LNCaP clone FGC (cell line): Measurements from ENCODE around the gene SUSD6.
A peak's percentile ranks its signal among the peaks of the same experiment; 100 is the strongest.

Experiments used
- DNase-seq: peaks from one replicate; pipeline ENCODE4 v3.0.0-alpha.2; 2011; ENCODE audit warnings: low read depth
- H3K4me3 ChIP-seq: 2 replicates; pipeline ENCODE4 v1.5.1; 2011; ENCODE audit warnings: mild to moderate bottlenecking, low read depth, low read length, control low read depth
- TF ChIP-seq, protein P1 (sequence below): IDR thresholded peaks from 2 replicates; pipeline ENCODE4 v1.5.1; 2012; ENCODE audit warnings: mild to moderate bottlenecking; ENCODE audit not compliant: control insufficient read depth, insufficient read depth; ENCODE audit errors: extremely low read depth

SUSD6 gene

GRCh38 chr14:69613312-69614073, 2.1 kb downstream of the SUSD6 start:
- H3K4me3 ChIP-seq, result peak overlapping the region; percentile 80; the same call in 1 of the 2 replicates
- DNase-seq, result no peak
- TF ChIP-seq, protein P1, sequence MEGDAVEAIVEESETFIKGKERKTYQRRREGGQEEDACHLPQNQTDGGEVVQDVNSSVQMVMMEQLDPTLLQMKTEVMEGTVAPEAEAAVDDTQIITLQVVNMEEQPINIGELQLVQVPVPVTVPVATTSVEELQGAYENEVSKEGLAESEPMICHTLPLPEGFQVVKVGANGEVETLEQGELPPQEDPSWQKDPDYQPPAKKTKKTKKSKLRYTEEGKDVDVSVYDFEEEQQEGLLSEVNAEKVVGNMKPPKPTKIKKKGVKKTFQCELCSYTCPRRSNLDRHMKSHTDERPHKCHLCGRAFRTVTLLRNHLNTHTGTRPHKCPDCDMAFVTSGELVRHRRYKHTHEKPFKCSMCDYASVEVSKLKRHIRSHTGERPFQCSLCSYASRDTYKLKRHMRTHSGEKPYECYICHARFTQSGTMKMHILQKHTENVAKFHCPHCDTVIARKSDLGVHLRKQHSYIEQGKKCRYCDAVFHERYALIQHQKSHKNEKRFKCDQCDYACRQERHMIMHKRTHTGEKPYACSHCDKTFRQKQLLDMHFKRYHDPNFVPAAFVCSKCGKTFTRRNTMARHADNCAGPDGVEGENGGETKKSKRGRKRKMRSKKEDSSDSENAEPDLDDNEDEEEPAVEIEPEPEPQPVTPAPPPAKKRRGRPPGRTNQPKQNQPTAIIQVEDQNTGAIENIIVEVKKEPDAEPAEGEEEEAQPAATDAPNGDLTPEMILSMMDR, result no peak

GRCh38 chr14:69614592-69614991, 3.2 kb downstream of the SUSD6 start:
- no peak overlapping the region for H3K4me3 ChIP-seq
- TF ChIP-seq, protein P1, result no peak
- DNase-seq, result no peak

GRCh38 chr14:69615121-69615495, 3.7 kb downstream of the SUSD6 start:
- H3K4me3 ChIP-seq, result no peak overlapping the region

GRCh38 chr14:69615496-69616407, 4.4 kb downstream of the SUSD6 start:
- TF ChIP-seq, protein P1, result no peak
- DNase-seq, result no peak
- no peak overlapping the region for H3K4me3 ChIP-seq

More at GRCh38 chr14:69615121-69615495, 3.7 kb downstream of the SUSD6 start:
- DNase-seq, result no peak
- TF ChIP-seq, protein P1, result no peak

GRCh38 chr14:69616408-69616773, 5.0 kb downstream of the SUSD6 start:
- TF ChIP-seq, protein P1, result no peak
- H3K4me3 ChIP-seq, result no peak overlapping the region
- DNase-seq, result no peak

DNA sequence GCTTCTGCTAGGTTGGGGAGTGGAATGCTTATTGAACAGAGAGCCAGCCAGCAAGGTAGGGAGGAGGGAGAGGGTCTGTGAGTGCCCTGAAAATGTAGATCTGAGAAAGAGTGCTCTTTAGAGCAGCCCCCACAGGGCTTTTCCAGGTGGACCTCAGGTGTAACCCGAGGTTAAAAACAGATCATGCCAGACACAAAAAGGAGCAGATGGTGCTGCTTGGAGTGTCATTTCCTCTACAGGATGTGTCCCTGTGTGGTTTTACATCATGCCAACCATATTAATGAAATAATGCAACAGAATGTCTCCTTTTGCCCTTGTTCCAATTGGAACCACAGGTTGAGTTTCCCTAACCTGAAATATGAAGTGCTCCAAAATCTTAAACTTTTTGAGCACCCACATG, 6.4 kb downstream of the SUSD6 start:
- H3K4me3 ChIP-seq, result no peak overlapping the region
- TF ChIP-seq, protein P1, result no peak
- DNase-seq, result no peak
